ENCODE results near the gene RFX3. TPM values are rescaled to one million over a fixed set of nuclear protein-coding genes. Genes with fewer than 3 reads are reported as not detected.

The RFX3 gene
- total RNA-seq, 4 donors from 2014 or later, result 10.9 to 20.8 (median 13.7) TPM

- no peak overlapping the region for H3K27ac ChIP-seq
- no peaks in the 10 kb centered on the region for H3K4me1 ChIP-seq
- TF ChIP-seq, protein P1, sequence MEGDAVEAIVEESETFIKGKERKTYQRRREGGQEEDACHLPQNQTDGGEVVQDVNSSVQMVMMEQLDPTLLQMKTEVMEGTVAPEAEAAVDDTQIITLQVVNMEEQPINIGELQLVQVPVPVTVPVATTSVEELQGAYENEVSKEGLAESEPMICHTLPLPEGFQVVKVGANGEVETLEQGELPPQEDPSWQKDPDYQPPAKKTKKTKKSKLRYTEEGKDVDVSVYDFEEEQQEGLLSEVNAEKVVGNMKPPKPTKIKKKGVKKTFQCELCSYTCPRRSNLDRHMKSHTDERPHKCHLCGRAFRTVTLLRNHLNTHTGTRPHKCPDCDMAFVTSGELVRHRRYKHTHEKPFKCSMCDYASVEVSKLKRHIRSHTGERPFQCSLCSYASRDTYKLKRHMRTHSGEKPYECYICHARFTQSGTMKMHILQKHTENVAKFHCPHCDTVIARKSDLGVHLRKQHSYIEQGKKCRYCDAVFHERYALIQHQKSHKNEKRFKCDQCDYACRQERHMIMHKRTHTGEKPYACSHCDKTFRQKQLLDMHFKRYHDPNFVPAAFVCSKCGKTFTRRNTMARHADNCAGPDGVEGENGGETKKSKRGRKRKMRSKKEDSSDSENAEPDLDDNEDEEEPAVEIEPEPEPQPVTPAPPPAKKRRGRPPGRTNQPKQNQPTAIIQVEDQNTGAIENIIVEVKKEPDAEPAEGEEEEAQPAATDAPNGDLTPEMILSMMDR (IDR thresholded peaks at IDR 0.05), result no peak
- TF ChIP-seq EP300 (IDR thresholded peaks at IDR 0.05), result no peak
- no peak for TF ChIP-seq POLR2A (IDR thresholded peaks at IDR 0.05)
- DNase-seq (ENCODE audit: low spot score in 2 of 2), result no peak
- no peaks in the 10 kb centered on the region for H3K9me3 ChIP-seq
- 87 to 90% methylated on average over 3 of the region's 3 CpGs for WGBS, 2 donors
- H3K27me3 ChIP-seq, result no peaks in the 10 kb centered on the region
- H3K36me3 ChIP-seq, result peaks cover 0 to 27% (median 0%) of the 10 kb centered on the region in 3 donors
- H3K4me3 ChIP-seq, result no peak overlapping the region
Measured at GRCh38 chr9:3282365-3282764, 243.4 kb downstream of the RFX3 start.

- Histone ChIP-seq H3K27me3 (no peaks in the 10 kb centered on the region), H3K36me3 (peaks cover 0 to 18% (median 0%) of the 10 kb centered on the region in 3 donors), H3K4me1 (no peaks in the 10 kb centered on the region), H3K27ac (no peak overlapping the region), H3K9me3 (no peaks in the 10 kb centered on the region), H3K4me3 (no peak overlapping the region)
- no peak for DNase-seq (ENCODE audit: low spot score in 2 of 2)
- TF ChIP-seq EP300 (IDR thresholded peaks at IDR 0.05) (no peak), POLR2A (IDR thresholded peaks at IDR 0.05) (no peak)
- TF ChIP-seq, protein P1 (IDR thresholded peaks at IDR 0.05), result no peak
Measured at GRCh38 chr9:3281399-3281798, 244.4 kb downstream of the RFX3 start.

GRCh38 chr9:3277200-3277599, 248.6 kb downstream of the RFX3 start:
- TF ChIP-seq, protein P1 (IDR thresholded peaks at IDR 0.05), result no peak
- TF ChIP-seq POLR2A (IDR thresholded peaks at IDR 0.05) (no peak), EP300 (IDR thresholded peaks at IDR 0.05) (no peak)
- no peaks in the 10 kb centered on the region for H3K9me3 ChIP-seq

DNA sequence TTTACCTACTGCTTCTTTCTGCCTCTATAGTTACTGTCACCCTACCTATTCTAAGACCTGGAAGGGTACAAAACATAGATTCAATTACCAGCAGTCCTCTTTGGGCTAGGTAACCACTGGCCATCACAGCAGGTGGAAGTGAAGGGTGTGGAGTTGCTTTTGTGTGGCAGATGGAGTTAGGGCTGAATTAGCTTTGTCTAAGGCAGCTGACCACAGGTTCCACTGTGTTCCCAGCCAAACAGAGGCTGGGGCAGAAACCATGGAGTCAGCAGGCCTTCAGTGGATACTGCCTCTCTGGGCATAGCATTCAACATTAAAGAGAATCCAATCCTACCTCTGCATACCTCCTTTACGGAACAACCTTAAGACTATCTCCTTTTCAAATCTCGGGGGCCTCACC, 254.2 kb downstream of the RFX3 start:
- Histone ChIP-seq H3K27me3 (no peaks in the 10 kb centered on the region), H3K36me3 (peaks cover 0 to 36% (median 0%) of the 10 kb centered on the region in 3 donors), H3K9me3 (no peaks in the 10 kb centered on the region), H3K4me1 (no peaks in the 10 kb centered on the region), H3K4me3 (no peak overlapping the region), H3K27ac (no peak overlapping the region)
- 93 to 97% methylated on average over 2 of the region's 2 CpGs for WGBS, 2 donors
- TF ChIP-seq EP300 (IDR thresholded peaks at IDR 0.05) (no peak), POLR2A (IDR thresholded peaks at IDR 0.05) (no peak)
- TF ChIP-seq, protein P1 (IDR thresholded peaks at IDR 0.05), result no peak
- DNase-seq (ENCODE audit: low spot score in 2 of 2), result no peak

More at GRCh38 chr9:3277200-3277599, 248.6 kb downstream of the RFX3 start:
- Histone ChIP-seq H3K27ac (no peak overlapping the region), H3K4me1 (no peaks in the 10 kb centered on the region), H3K36me3 (peaks cover 0 to 28% (median 0%) of the 10 kb centered on the region in 3 donors), H3K4me3 (no peak overlapping the region), H3K27me3 (no peaks in the 10 kb centered on the region)
- DNase-seq (ENCODE audit: low spot score in 2 of 2), result no peak
- whole genome bisulfite sequencing, 2 donors, result 86 to 95% methylated on average over 2 of the region's 2 CpGs

DNA sequence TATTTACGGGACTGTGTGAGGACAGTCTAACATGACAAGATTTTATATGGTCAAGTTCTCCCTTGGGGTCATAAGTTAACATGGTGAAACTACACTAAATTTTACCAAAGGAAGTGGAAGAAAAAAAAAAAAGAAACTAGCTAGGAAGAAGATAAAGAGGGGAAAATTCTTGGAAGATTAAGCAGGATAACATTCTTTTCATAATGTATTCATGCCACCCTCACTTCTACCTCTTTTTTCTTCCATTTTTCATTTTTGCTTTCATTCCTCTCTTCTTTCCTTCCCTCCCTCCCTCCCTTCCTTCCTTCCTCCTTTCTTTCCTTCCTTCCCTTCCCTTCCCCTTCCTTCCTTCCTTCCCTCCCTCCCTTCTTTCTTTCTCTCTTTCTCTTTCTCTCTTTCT, 254.6 kb downstream of the RFX3 start:
- Histone ChIP-seq H3K9me3 (no peaks in the 10 kb centered on the region), H3K4me1 (no peaks in the 10 kb centered on the region), H3K27me3 (no peaks in the 10 kb centered on the region), H3K36me3 (peaks cover 0 to 34% (median 0%) of the 10 kb centered on the region in 3 donors), H3K27ac (no peak overlapping the region), H3K4me3 (no peak overlapping the region)
- DNase-seq (ENCODE audit: low spot score in 2 of 2), result no peak
- 96 to 97% methylated on average over 1 of the region's 1 CpG for WGBS, 2 donors
- TF ChIP-seq, protein P1 (IDR thresholded peaks at IDR 0.05), result no peak
- TF ChIP-seq POLR2A (IDR thresholded peaks at IDR 0.05) (no peak), EP300 (IDR thresholded peaks at IDR 0.05) (no peak)
